Endothelial cell of umbilical vein (primary cell): Measurements from ENCODE around the gene ADCY5. TPM values are rescaled to one million over a fixed set of nuclear protein-coding genes. Genes with fewer than 3 reads are reported as not detected.

Experiments used
- BruUV-seq: library from RNA; stranded (reverse); fragments of 400-500 nt; replicated peaks from 2 replicates; lab custom pipeline; 2021; lab: Mats Ljungman, UMichigan
- CTCF ChIA-PET: fragments of 300-600, 350-600 bp; sonication (Branson Sonifier 250); formaldehyde crosslinking; loops from one replicate; lab custom pipeline; 2021; ENCODE audit warnings: antibody characterized with exemption, inconsistent platforms; lab: Charles Lee
- POLR2A ChIA-PET: fragments of 300-600, 350-600 bp; sonication (Branson Sonifier 250); formaldehyde crosslinking; loops from one replicate; lab custom pipeline; 2021; ENCODE audit warnings: antibody characterized with exemption, inconsistent platforms; lab: Charles Lee
- DNase-seq: peaks from one replicate; pipeline ENCODE4 v3.0.0-alpha.2; 2011; ENCODE audit warnings: low read depth, low spot score
- FAIRE-seq: peaks from 2 replicates; lab custom pipeline; 2011; peaks lifted over from hg19 to GRCh38; lab: Jason Lieb, UNC
- H2AFZ ChIP-seq: 2 replicates; pipeline ENCODE4 v1.6.0; 2012; ENCODE audit warnings: low read depth, low read length, control low read depth, inconsistent platforms
- H3K27ac ChIP-seq: 2 replicates; pipeline ENCODE4 v1.5.1; 2011; ENCODE audit warnings: low read depth, mild to moderate bottlenecking, control low read depth, low read length, moderate library complexity; ENCODE audit not compliant: insufficient read depth
- H3K27me3 ChIP-seq, 2 experiments: 2 replicates each; pipeline versions ENCODE4 v1.6.0 to v1.6.1; 2011; ENCODE audit warnings: low read length in 2 of 2, mixed read lengths in 1 of 2; ENCODE audit not compliant: control insufficient read depth in 2 of 2, insufficient read depth in 2 of 2
- H3K36me3 ChIP-seq, 2 experiments: 2 replicates in 1 of 2; 3 replicates in 1 of 2; pipeline ENCODE4 v1.5.1; 2011; ENCODE audit warnings: low read length in 2 of 2, mild to moderate bottlenecking in 1 of 2, moderate library complexity in 1 of 2; ENCODE audit not compliant: control insufficient read depth in 2 of 2, insufficient read depth in 2 of 2; ENCODE audit errors: extremely low read depth in 1 of 2
- H3K4me1 ChIP-seq: 3 replicates; pipeline ENCODE4 v1.5.1; 2011; ENCODE audit warnings: mild to moderate bottlenecking, low read length; ENCODE audit not compliant: control insufficient read depth, insufficient read depth; ENCODE audit errors: extremely low read depth
- H3K4me2 ChIP-seq: 2 replicates; pipeline ENCODE4 v1.6.1; 2011; ENCODE audit warnings: low read length, control low read depth, mixed read lengths; ENCODE audit not compliant: insufficient read depth
- H3K4me3 ChIP-seq, 3 experiments: fragments of 200-600 bp in 1 of 3; sonication (generic), shearing (Covaris generic) in 1 of 3; replicated peaks in 1 of 3; 2 replicates each; pipeline ENCODE4 v1.5.1; 2011 to 2016; ENCODE audit warnings: control low read depth in 3 of 3, low read length in 3 of 3, mild to moderate bottlenecking in 2 of 3, inconsistent platforms in 1 of 3, low read depth in 1 of 3, moderate library complexity in 1 of 3; ENCODE audit not compliant: insufficient read depth in 1 of 3
- H3K79me2 ChIP-seq: 2 replicates; pipeline ENCODE4 v1.6.0; 2012; ENCODE audit warnings: low read length, inconsistent platforms; ENCODE audit not compliant: control insufficient read depth, insufficient read depth
- H3K9ac ChIP-seq: replicated peaks from 2 replicates; pipeline ENCODE3; 2011; ENCODE audit warnings: low read length, control low read depth; ENCODE audit not compliant: insufficient read depth; ENCODE audit errors: extremely low read depth
- H3K9me1 ChIP-seq: replicated peaks from 3 replicates; pipeline ENCODE4 v1.6.0; 2011; ENCODE audit warnings: mild to moderate bottlenecking, low read length; ENCODE audit not compliant: control insufficient read depth, insufficient read depth; ENCODE audit errors: extremely low read depth
- H3K9me3 ChIP-seq: replicated peaks from 2 replicates; pipeline ENCODE4 v1.5.1; 2012; ENCODE audit warnings: low read length, inconsistent platforms; ENCODE audit not compliant: control insufficient read depth, insufficient read depth
- H4K20me1 ChIP-seq: replicated peaks from 2 replicates; pipeline ENCODE3; 2011; ENCODE audit warnings: mild to moderate bottlenecking, low read length; ENCODE audit not compliant: control insufficient read depth, insufficient read depth; ENCODE audit errors: extremely low read depth
- EZH2 ChIP-seq: IDR thresholded peaks from 2 replicates; pipeline ENCODE4 v1.6.1; 2012; ENCODE audit warnings: borderline replicate concordance, low read depth, mild to moderate bottlenecking, moderate library complexity, low read length, inconsistent platforms; ENCODE audit not compliant: severe bottlenecking
- FOS ChIP-seq: IDR thresholded peaks from 2 replicates; pipeline ENCODE4 v1.6.1; 2011; ENCODE audit warnings: mild to moderate bottlenecking, low read length, moderate library complexity, borderline replicate concordance; ENCODE audit not compliant: insufficient read depth
- GATA2 ChIP-seq: IDR thresholded peaks from 2 replicates; pipeline ENCODE4 v1.7.0; 2011; ENCODE audit warnings: low read depth, mild to moderate bottlenecking, moderate library complexity, mixed read lengths, low read length; ENCODE audit not compliant: insufficient read length, insufficient read depth
- JUN ChIP-seq: IDR thresholded peaks from 2 replicates; pipeline ENCODE4 v1.6.1; 2011; ENCODE audit warnings: borderline replicate concordance, low read depth; ENCODE audit not compliant: insufficient read length, insufficient read depth
- MYC ChIP-seq: IDR thresholded peaks from one replicate; pipeline ENCODE4 v1.6.1; 2011; ENCODE audit warnings: mild to moderate bottlenecking, low read depth, low read length
- POLR2A ChIP-seq: IDR thresholded peaks from 2 replicates; pipeline ENCODE4 v1.6.1; 2012; ENCODE audit warnings: low read depth, mild to moderate bottlenecking, control low read depth, low read length
- POLR2AphosphoS5 ChIP-seq: IDR thresholded peaks from 2 replicates; pipeline ENCODE4 v1.6.1; 2012; ENCODE audit warnings: low read depth, mild to moderate bottlenecking, control low read depth, low read length, moderate library complexity; ENCODE audit not compliant: insufficient read depth
- dilution Hi-C: fragments of 300-500 bp; cut with MboI; formaldehyde crosslinking; loops from one replicate; pipeline ENCODE4 v1.15.0; 2019; ENCODE audit warnings: low sequenced_read_pairs; ENCODE audit not compliant: extremely low pct_ligation_motif_present
- intact Hi-C: fragments of 100-400 bp; cut with micrococcal nuclease; formaldehyde crosslinking; loops from one replicate; pipeline ENCODE4 v1.10.0; 2022
- polyA plus RNA-seq, 4 experiments: library from polyadenylated mRNA; depleted of rRNA in 3 of 4; stranded (reverse) in 3 of 4; unstranded in 1 of 4; fragments of >200 nt; gene quantifications; 2 replicates each; pipeline versions ENCODE4 v1.2.1 to v1.2.3, GENCODE V29; 2011 to 2012; ENCODE audit warnings: missing spikeins in 1 of 4
- total RNA-seq: library from RNA; stranded (reverse); gene quantifications from 2 replicates; pipeline ENCODE4 v1.2.3, GENCODE V29; 2021
- TF ChIP-seq, protein P1 (sequence below): IDR thresholded peaks from 2 replicates; pipeline ENCODE4 v1.6.1; 2011; ENCODE audit not compliant: insufficient read depth, insufficient read length
- TF ChIP-seq, protein P2 (sequence below), 2 donors: IDR thresholded peaks; 1 replicate in 1 of 2; 2 replicates in 1 of 2; pipeline ENCODE4 v1.5.1; 2011; ENCODE audit warnings: low read length in 2 of 2, mild to moderate bottlenecking in 2 of 2, moderate library complexity in 2 of 2, control low read depth in 1 of 2, inconsistent platforms in 1 of 2, low read depth in 1 of 2; ENCODE audit not compliant: insufficient read depth in 1 of 2; ENCODE audit errors: extremely low read depth in 1 of 2

The ADCY5 gene
- total and polyA plus RNA-seq, 2 donors (not counting 3 experiments of a cell fraction or from before 2014, with no cell fraction given) = 0.01 TPM; not detected in 1

DNA sequence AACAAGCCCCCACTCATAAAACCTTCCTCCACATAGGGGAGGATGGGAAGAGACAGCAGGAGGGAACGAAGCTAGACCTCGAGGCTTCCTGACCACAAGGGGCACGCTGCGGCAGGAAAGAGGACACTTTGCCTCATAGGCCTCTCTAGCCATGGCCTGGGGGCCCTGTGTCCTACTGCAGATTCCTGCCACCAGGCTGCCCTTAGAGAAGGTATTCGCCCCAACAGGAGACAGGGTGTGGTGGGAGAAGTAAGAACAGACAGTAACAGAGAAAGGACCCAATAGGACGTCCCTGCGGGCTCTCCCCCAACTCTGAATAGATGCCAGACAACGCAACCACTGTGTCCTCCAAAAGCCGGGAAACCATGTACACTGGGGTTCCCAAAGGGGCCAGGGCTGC, 36.8 kb downstream of the ADCY5 start:
- ChIA-PET POLR2A (no interaction called here), CTCF (no interaction called here)
- Histone ChIP-seq H4K20me1 (no peaks in the 10 kb centered on the region), H3K9me1 (no peaks in the 10 kb centered on the region), H3K4me2 (no peak overlapping the region), H2AFZ (no peak overlapping the region), H3K4me1 (no peaks in the 10 kb centered on the region), H3K4me3 (no peak overlapping the region), H3K9me3 (no peaks in the 10 kb centered on the region), H3K79me2 (no peaks in the 10 kb centered on the region), H3K36me3 (no peaks in the 10 kb centered on the region), H3K9ac (no peak overlapping the region), H3K27ac (no peak overlapping the region), H3K27me3 (peaks cover 0 to 2% of the 10 kb centered on the region in 2 experiments)
- BruUV-seq = no TSS peak
- intact Hi-C loops (no loop called here), dilution Hi-C loops (no loop called here)
- DNase-seq = no peak
- no peak for TF ChIP-seq JUN
- TF ChIP-seq GATA2 = no peak
- no peak for TF ChIP-seq POLR2AphosphoS5
- TF ChIP-seq EZH2 = no peak
- TF ChIP-seq FOS = no peak
- no peak for TF ChIP-seq MYC
- TF ChIP-seq, protein P1, sequence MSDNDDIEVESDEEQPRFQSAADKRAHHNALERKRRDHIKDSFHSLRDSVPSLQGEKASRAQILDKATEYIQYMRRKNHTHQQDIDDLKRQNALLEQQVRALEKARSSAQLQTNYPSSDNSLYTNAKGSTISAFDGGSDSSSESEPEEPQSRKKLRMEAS = no peak
- no peak for TF ChIP-seq POLR2A
- TF ChIP-seq, protein P2, sequence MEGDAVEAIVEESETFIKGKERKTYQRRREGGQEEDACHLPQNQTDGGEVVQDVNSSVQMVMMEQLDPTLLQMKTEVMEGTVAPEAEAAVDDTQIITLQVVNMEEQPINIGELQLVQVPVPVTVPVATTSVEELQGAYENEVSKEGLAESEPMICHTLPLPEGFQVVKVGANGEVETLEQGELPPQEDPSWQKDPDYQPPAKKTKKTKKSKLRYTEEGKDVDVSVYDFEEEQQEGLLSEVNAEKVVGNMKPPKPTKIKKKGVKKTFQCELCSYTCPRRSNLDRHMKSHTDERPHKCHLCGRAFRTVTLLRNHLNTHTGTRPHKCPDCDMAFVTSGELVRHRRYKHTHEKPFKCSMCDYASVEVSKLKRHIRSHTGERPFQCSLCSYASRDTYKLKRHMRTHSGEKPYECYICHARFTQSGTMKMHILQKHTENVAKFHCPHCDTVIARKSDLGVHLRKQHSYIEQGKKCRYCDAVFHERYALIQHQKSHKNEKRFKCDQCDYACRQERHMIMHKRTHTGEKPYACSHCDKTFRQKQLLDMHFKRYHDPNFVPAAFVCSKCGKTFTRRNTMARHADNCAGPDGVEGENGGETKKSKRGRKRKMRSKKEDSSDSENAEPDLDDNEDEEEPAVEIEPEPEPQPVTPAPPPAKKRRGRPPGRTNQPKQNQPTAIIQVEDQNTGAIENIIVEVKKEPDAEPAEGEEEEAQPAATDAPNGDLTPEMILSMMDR (IDR thresholded peaks at IDR 0.05; ENCODE audit: extremely low read depth in 1 of 2, insufficient read depth in 1 of 2, low read depth in 1 of 2, low read length in 2 of 2) = no peak
- FAIRE-seq = no peak
